ENCODE data around the gene ZFR. TPM values are rescaled to one million over a fixed set of nuclear protein-coding genes. Genes with fewer than 3 reads are reported as not detected.

Gene ZFR
- total RNA-seq, 1 donor from 2014 or later, result 25.8 TPM

- TF ChIP-seq CTCF (IDR thresholded peaks at IDR 0.05), result no peak
- peaks cover 47 to 67% of the 10 kb centered on the region in 2 donors for H3K36me3 ChIP-seq
Observed at GRCh38 chr5:32387211-32387610, 57.3 kb downstream of the ZFR start.

GRCh38 chr5:32384621-32385020 is 59.9 kb downstream of the ZFR start:
- intact Hi-C loops (cut with DNase I), result no loop called here

More at GRCh38 chr5:32387211-32387610, 57.3 kb downstream of the ZFR start:
- no peaks in the 10 kb centered on the region for H3K4me1 ChIP-seq
- no peak overlapping the region for H3K4me3 ChIP-seq
- H3K27me3 ChIP-seq, result no peaks in the 10 kb centered on the region
- H3K27ac ChIP-seq, result no peak overlapping the region
- DNase-seq (ENCODE audit: low spot score in 2 of 2), result no peak
- intact Hi-C loops (cut with DNase I), result no loop called here
- H3K9me3 ChIP-seq, result no peaks in the 10 kb centered on the region

GRCh38 chr5:32383586-32383985 is 61.0 kb downstream of the ZFR start:
- Histone ChIP-seq H3K4me3 (no peak overlapping the region), H3K27ac (no peak overlapping the region), H3K36me3 (peaks cover 40 to 66% of the 10 kb centered on the region in 2 donors), H3K9me3 (no peaks in the 10 kb centered on the region), H3K27me3 (no peaks in the 10 kb centered on the region), H3K4me1 (no peaks in the 10 kb centered on the region)
- intact Hi-C loops (cut with DNase I), result no loop called here
- no peak for DNase-seq (ENCODE audit: low spot score in 2 of 2)
- no peak for TF ChIP-seq CTCF (IDR thresholded peaks at IDR 0.05)

More at GRCh38 chr5:32384621-32385020, 59.9 kb downstream of the ZFR start:
- Histone ChIP-seq H3K4me3 (no peak overlapping the region), H3K36me3 (peaks cover 43 to 69% of the 10 kb centered on the region in 2 donors), H3K9me3 (no peaks in the 10 kb centered on the region), H3K27ac (no peak overlapping the region), H3K27me3 (no peaks in the 10 kb centered on the region), H3K4me1 (no peaks in the 10 kb centered on the region)
- no peak for DNase-seq (ENCODE audit: low spot score in 2 of 2)
- TF ChIP-seq CTCF (IDR thresholded peaks at IDR 0.05), result no peak

GRCh38 chr5:32383065-32383464 is 61.5 kb downstream of the ZFR start:
- Histone ChIP-seq H3K36me3 (peaks cover 40 to 71% of the 10 kb centered on the region in 2 donors), H3K9me3 (no peaks in the 10 kb centered on the region), H3K27me3 (no peaks in the 10 kb centered on the region), H3K4me1 (no peaks in the 10 kb centered on the region), H3K4me3 (no peak overlapping the region), H3K27ac (no peak overlapping the region)
- intact Hi-C loops (cut with DNase I), result no loop called here
- no peak for TF ChIP-seq CTCF (IDR thresholded peaks at IDR 0.05)
- no peak for DNase-seq (ENCODE audit: low spot score in 2 of 2)

GRCh38 chr5:32379421-32379820 is 65.1 kb downstream of the ZFR start:
- TF ChIP-seq CTCF (IDR thresholded peaks at IDR 0.05), result no peak
- no peak for DNase-seq (ENCODE audit: low spot score in 2 of 2)
- Histone ChIP-seq H3K4me1 (no peaks in the 10 kb centered on the region), H3K27ac (no peak overlapping the region), H3K36me3 (peaks cover 40 to 68% of the 10 kb centered on the region in 2 donors), H3K9me3 (no peaks in the 10 kb centered on the region), H3K27me3 (no peaks in the 10 kb centered on the region), H3K4me3 (no peak overlapping the region)
- intact Hi-C loops (cut with DNase I), result no loop called here

- no peak overlapping the region for H3K27ac ChIP-seq
- no peaks in the 10 kb centered on the region for H3K4me1 ChIP-seq
- H3K27me3 ChIP-seq, result no peaks in the 10 kb centered on the region
- intact Hi-C loops (cut with DNase I), result no loop called here
- DNase-seq (ENCODE audit: low spot score in 2 of 2), result no peak
- TF ChIP-seq CTCF (IDR thresholded peaks at IDR 0.05), result no peak
- H3K36me3 ChIP-seq, result peaks cover 40 to 67% of the 10 kb centered on the region in 2 donors
- H3K9me3 ChIP-seq, result no peaks in the 10 kb centered on the region
- H3K4me3 ChIP-seq, result no peak overlapping the region
Observed at GRCh38 chr5:32378966-32379365, 65.6 kb downstream of the ZFR start.
